ENCODE measurements around the gene LHX3.
"Not testable (repeated sequence)": the region's sequence is repeated elsewhere in the genome, so short reads cannot be mapped to it uniquely, and the experiment has no call there.

The LHX3 gene

GRCh38 chr9:136151848-136152542, 52.9 kb downstream of the LHX3 start:
- no peak for DNase-seq

GRCh38 chr9:136151214-136151804, 53.6 kb downstream of the LHX3 start:
- DNase-seq, result no peak

DNA sequence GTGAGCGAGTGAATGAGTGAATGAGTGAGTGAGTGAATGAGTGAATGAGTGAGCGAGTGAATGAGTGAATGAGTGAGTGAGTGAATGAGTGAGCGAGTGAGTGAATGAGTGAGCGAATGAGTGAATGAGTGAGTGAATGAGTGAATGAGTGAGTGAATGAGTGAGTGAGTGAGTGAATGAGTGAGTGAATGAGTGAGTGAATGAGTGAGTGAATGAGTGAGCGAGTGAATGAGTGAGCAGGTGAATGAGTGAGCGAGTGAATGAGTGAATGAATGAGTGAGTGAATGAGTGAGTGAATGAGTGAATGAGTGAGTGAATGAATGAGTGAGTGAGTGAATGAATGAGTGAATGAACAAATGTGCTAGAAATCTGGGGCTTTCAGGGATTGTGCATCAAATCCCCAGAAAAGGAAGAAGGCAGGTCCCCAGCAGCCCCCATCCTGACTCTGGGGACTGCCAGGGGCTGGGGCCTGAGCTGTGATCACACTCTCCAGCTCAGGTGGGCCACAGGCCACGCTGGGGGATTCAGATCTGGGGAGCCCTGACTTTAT, 54.2 kb downstream of the LHX3 start:
- not testable (repeated sequence) for DNase-seq

GRCh38 chr9:136149853-136150252, 55.1 kb downstream of the LHX3 start:
- DNase-seq, result no peak

DNA sequence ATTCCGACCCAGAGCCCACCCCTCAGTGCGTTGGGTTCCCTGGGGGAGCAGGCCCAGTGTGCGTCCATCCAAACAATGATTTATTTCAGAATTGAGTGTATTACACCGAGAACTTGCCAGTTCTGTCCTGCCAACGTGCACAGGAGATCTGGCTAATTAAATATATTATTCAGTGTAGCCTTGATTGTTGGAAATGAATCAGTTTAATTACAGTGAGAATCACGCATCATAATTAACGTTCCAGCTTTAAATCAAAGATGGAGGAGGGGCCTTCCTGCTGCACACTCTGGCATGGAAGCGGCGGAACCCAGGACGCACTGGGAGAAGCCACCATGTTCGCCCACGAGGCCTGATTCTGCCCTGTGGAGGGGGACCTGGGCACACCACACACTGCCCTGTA, 55.6 kb downstream of the LHX3 start:
- no peak for DNase-seq

- no peak for DNase-seq
Observed at GRCh38 chr9:136148766-136149165, 56.2 kb downstream of the LHX3 start.

DNA sequence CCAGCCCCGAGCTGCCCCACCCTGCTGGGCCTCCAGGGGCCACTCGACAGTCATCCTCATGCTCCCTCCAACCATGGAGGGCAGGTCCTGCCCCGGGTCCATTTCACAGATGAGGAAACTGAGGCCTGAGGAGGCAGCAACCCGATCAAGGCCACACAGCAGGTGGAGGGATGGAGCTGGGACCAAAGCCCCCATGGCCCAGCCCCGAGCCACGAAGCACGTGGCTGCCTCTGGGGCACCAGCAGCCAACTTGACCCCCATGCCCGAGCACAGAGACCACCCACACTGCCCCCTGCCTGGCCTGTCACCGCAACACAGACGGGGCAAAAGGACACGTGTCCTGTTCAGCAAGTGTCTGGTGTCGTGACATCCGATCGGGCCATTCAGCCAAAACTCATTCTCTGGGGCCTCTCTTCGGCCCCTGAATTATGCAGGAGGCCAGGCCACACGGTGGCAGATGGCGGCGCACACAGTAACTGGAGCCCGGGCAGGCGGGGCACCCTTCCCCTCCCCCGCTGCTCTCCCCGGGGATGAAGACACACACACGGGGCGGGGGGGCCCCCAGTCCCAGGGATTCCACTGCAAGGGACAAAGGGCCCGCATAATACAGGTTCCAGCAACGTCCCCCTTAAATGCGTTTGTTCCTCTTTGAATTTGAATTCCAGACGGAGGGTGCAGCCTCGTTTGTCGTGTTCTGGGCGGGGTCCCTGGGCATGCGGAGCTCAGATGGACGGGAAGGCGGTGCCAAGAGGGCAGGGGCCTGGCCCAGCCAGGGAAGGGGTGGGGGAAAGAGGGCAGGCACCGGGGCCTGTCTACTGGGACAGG, 56.8 kb downstream of the LHX3 start:
- DNase-seq, result no peak

DNA sequence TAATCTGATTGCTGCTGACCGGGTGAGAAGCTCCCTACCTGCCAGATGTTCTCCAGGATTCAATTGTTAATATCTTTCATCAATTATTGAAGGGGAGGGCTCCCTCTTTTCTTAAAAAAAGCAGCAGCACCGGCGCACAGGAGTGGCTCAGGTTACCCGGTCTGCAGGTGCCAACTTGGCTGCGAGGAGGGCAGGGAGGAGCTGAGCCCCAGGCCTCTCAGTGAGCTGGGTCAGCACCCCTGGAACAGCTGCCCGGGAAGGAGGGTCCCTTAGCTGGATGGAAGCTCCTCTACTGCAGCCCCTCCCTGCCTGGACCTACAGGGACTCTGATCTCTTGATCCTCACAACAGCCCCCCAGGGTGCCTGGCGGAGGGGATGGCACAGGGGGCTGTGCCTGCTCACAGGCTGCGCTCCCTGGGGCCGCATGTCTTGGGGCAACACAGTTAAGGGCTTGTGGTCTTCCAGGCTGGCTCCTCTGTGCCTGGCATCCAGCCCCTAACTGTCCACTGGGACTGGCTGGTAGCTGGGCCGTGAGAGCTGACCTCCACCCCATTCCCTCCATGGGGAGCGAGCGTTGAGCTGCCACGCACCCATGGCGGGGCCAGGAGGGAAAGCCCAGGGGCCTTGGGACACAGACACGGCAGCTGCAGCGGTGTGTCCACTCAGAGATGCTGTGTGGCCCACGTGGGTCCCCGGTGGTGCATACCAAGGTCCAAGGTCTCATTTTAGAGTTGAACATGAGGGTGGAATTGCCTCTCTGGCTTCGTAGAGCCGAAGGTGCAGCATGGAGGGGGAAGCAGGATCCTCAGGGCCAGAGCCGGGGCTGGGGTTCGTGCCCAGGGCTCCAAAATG, 57.7 kb downstream of the LHX3 start:
- no peak for DNase-seq
